Ammon's horn (tissue), 1 donor: Measurements from ENCODE around the gene TCTA.
A peak's percentile ranks its signal among the peaks of the same experiment; 100 is the strongest.

ENCODE experiments used
- DNase-seq: peaks from one replicate; pipeline ENCODE4 v3.0.0-alpha.2; 2016; ENCODE audit warnings: low spot score

TCTA gene

DNA sequence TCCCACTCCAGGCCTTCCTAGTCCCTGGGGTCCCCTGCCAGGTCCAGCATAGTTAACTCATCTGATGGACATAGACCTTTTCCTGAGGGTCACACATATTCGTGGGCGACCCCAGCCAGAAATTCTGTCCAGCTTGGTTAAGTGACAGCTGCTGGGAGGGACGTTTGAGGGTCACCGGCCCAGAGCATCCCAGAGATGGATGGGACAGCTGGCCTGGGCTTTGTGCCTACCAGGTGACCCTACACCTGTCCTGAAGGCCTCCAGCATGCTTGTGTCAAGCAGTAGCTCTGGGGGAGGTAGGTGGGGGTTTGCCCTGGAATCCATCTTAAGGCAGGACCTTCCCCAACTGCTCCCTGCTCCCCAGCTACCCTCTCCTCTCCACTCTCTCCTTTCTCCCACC is 48.7 kb downstream of the TCTA start:
- DNase-seq: no peak

DNA sequence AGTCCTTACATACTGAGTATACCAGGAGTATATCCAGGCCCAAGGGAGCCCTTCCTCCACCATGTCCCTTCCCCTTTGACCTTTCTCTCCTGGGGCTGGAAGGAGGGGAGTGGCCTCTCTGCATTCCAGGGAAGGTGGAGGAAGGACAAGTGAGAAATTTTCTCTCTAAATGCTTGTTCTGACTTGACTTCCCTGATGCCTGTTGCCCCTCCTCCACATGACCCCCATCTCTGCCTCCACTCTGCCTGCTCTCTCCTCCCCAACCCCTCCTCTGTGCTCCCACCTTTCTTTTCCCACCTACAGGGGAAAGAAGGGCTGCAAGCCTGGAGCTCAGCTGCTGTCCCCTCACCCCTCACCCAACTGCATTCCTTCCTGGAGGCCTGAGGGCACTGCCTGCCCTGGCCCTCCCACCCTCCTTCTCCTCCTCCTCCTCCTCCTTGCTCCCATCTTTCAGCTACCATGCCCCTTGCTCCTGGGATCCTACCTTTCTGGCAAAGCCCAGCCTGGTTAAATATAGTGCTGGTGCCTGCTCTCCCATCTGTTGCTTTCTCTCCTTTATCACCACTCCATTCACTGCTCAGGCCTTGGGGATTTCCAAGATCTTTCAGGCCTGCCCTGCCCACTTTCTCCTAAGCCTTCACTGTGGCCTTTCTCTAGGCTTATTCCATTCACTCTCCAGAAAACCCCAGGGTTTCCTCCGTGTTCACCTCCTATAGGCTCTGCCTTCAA is 49.4 kb downstream of the TCTA start:
- no peak for DNase-seq

DNA sequence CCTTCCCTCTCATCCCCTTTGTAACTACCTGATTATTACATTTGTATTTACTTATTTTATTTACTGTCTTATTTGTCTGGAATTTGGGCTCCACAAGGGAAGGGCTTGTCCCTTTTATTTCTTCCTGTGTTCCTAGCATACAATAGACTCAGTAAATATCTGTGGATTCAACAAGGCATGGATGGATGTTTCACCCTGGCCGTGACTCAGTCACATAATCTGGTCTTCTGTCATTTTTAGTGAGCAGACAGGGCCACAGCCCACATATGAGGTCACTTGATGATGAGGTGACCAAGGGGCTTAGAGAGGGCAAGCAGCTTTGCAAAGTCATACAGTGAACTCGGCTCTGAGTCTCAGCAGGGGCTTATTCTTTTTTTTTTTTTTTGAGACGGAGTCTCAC is 50.0 kb downstream of the TCTA start:
- DNase-seq: no peak

DNA sequence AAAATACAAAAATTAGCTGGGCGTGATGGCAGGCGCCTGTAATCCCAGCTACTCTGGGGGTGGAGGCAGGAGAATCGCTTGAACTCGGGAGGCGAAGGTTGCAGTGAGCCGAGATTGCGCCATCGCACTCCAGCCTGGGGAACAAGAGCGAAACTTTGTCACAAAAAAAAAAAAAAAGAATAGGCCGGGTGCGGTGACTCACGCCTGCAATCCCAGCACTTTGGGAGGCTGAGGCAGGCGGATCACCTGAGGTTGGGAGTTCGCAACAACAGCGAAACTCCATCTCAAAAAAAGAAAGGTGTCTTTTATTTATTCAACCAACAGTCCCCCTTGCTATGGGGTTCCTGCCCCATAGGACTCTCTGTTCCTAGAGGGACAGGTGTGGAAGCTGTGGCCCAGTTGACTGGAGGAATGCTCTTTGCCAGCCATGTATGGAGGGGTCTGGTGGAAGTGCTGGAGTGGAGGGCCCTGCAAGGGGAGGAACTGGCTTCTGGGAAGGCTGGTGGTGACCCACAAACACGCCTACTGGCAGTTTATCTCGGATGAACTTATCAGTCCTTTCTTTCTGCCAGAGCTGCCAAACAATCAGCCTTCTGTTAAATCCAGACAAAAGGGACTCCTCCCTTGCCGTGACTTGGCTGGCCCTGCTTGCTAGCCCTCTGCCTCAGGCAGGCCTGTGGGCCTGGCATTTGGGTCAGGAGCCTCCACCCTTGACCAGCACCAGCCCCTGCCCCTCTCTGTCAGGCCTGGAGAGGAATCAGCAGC is 53.2 kb downstream of the TCTA start:
- DNase-seq: peak; percentile 51
